Naive thymus-derived CD8-positive, alpha-beta T cell (primary cell): ENCODE measurements around the gene TTLL9. TPM values are rescaled to one million over a fixed set of nuclear protein-coding genes. Genes with fewer than 3 reads are reported as not detected.
A peak's percentile ranks its signal among the peaks of the same experiment; 100 is the strongest.

Source experiments
- ATAC-seq, 2 donors: fragments of 150-1000 bp; cut with Tn5 transposase in 1 of 2; sonication (Bioruptor Pico), chemical (Tn5 transposase) in 1 of 2; 1 replicate in 1 of 2; 2 replicates in 1 of 2; pipeline ENCODE4 v1.10.0; 2021; ENCODE audit warnings: mild to moderate bottlenecking in 2 of 2, moderate library complexity in 2 of 2
- POLR2A ChIA-PET: fragments of 350-600 bp; sonication (Branson Sonifier 250); formaldehyde crosslinking; loops from one replicate; lab custom pipeline; 2021; ENCODE audit warnings: antibody characterized with exemption; lab: Charles Lee
- DNase-seq, 10 donors: peaks; one replicate each; pipeline versions ENCODE4 v3.0.0 to v3.0.0-alpha.2; 2020 to 2022
- H3K27ac Mint-ChIP-seq, 10 donors: one replicate each; pipeline ENCODE4 v1.8.0; 2020 to 2022; ENCODE audit warnings: mild to moderate bottlenecking in 10 of 10, mixed read lengths in 10 of 10, moderate library complexity in 4 of 10, inconsistent platforms in 1 of 10
- H3K27me3 Mint-ChIP-seq, 5 donors: one replicate each; pipeline ENCODE4 v1.8.0; 2021 to 2022; ENCODE audit warnings: mixed read lengths in 5 of 5
- H3K36me3 Mint-ChIP-seq, 3 donors: one replicate each; pipeline ENCODE4 v1.8.0; 2020 to 2022; ENCODE audit warnings: mixed read lengths in 3 of 3, mild to moderate bottlenecking in 2 of 3, inconsistent platforms in 1 of 3
- H3K4me1 Mint-ChIP-seq, 4 donors: one replicate each; pipeline ENCODE4 v1.8.0; 2021 to 2022; ENCODE audit warnings: mixed read lengths in 4 of 4
- H3K4me3 Mint-ChIP-seq, 10 donors: one replicate each; pipeline ENCODE4 v1.8.0; 2020 to 2022; ENCODE audit warnings: mild to moderate bottlenecking in 10 of 10, mixed read lengths in 10 of 10, moderate library complexity in 6 of 10, inconsistent platforms in 1 of 10
- H3K9me3 Mint-ChIP-seq, 9 donors: one replicate each; pipeline ENCODE4 v1.8.0; 2020 to 2022; ENCODE audit warnings: mixed read lengths in 9 of 9, mild to moderate bottlenecking in 3 of 9, inconsistent platforms in 1 of 9, moderate library complexity in 1 of 9
- polyA plus RNA-seq, 3 donors: library from polyadenylated mRNA; unstranded; fragments of 300-500 nt; fragmentation: Illumina TruSeq; gene quantifications; one replicate each; pipeline ENCODE4 v1.2.3, GENCODE V29; 2021
- total RNA-seq, 8 experiments: library from RNA in 2 of 8; stranded (reverse) in 2 of 8; gene quantifications; one replicate each; pipeline ENCODE4 v1.2.3 and lab custom pipeline; 2021 to 2026

The TTLL9 gene
- total and polyA plus RNA-seq, 5 experiments from 2014 or later = not detected

- ATAC-seq (no peak), DNase-seq (no peak)
- Mint-ChIP-seq H3K9me3 (no peaks in the 10 kb centered on the region), H3K4me1 (peaks cover 0 to 7% (median 2%) of the 10 kb centered on the region in 4 donors), H3K27ac (peak overlapping the region in 1 of 10 donors; percentile 61), H3K4me3 (no peak overlapping the region), H3K27me3 (no peaks in the 10 kb centered on the region), H3K36me3 (no peaks in the 10 kb centered on the region)
- POLR2A ChIA-PET = no interaction called here
These were observed 39.2 kb upstream of the TTLL9 start for GRCh38 chr20:31831211-31831610.

DNA sequence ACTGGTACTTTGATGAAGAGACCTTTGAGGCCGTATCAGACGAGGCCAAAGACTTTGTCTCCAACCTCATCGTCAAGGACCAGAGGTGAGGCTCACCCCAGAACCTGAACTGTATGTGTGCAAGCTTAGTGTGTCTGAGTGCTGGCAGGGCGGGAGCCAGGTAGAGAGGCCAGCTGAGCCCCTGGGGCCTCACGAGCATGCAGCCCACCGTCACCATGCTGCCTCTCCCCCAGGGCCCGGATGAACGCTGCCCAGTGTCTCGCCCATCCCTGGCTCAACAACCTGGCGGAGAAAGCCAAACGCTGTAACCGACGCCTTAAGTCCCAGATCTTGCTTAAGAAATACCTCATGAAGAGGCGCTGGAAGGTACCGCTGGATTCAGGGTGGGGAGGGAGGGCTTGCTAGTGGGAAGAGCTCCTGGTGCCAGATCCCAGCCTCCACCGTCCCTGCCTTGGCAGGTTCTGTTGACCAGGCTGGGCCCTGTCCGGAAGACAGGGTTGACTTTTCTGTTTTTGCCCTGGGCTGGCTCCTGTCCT, 38.6 kb upstream of the TTLL9 start:
- POLR2A ChIA-PET = no interaction called here
- Mint-ChIP-seq H3K4me3 (no peak overlapping the region), H3K27me3 (no peaks in the 10 kb centered on the region), H3K9me3 (no peaks in the 10 kb centered on the region), H3K27ac (no peak overlapping the region), H3K36me3 (no peaks in the 10 kb centered on the region), H3K4me1 (peaks cover 0 to 11% (median 4%) of the 10 kb centered on the region in 4 donors)
- DNase-seq (no peak), ATAC-seq (no peak)

GRCh38 chr20:31833130-31833930, 37.1 kb upstream of the TTLL9 start:
- H3K27ac Mint-ChIP-seq = peak overlapping the region in 2 of 10 donors; percentile 4 to 24
- no peaks in the 10 kb centered on the region for H3K36me3 Mint-ChIP-seq
- ATAC-seq (peak in 1 of 2 donors; percentile 44), DNase-seq (peak in 8 of 10 donors; percentile 7 to 52 (median 33))
- H3K4me3 Mint-ChIP-seq = no peak overlapping the region
- H3K9me3 Mint-ChIP-seq = no peaks in the 10 kb centered on the region
- POLR2A ChIA-PET = no interaction called here
- peaks cover 0 to 11% (median 4%) of the 10 kb centered on the region in 4 donors for H3K4me1 Mint-ChIP-seq
- H3K27me3 Mint-ChIP-seq = no peaks in the 10 kb centered on the region

DNA sequence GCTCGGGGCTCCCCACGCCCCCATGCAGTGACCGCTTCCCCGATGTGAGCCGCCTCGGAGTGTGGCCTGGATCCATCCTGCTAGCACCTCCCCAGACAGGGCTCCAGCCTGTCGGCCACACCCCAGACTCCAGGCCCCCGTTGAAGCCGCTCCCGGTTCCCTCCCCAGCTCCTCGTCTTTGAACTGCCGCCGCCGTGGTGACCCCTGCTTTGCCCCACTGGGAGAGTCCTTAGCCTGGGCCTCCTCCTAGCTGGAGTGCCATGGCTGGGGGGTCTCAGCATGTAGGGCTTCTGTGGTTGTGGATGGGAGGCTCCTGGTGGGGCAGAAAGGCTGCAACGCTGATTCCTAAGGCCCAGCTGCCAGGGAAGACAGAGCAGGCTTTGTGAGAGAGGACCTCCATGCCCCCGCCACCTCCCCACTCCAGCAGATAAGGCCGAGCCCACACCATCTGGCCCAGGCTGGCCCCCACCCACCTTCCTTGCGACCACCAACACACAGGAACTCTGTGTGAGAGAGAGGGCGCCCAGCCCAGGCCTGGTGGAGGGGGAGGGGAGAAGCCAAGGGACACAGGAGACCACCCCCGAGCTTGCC, 36.4 kb upstream of the TTLL9 start:
- Mint-ChIP-seq H3K27ac (no peak overlapping the region), H3K9me3 (no peaks in the 10 kb centered on the region), H3K36me3 (no peaks in the 10 kb centered on the region), H3K27me3 (no peaks in the 10 kb centered on the region), H3K4me3 (no peak overlapping the region), H3K4me1 (peaks cover 0 to 11% (median 4%) of the 10 kb centered on the region in 4 donors)
- DNase-seq = no peak
- ATAC-seq = no peak
- POLR2A ChIA-PET = no interaction called here

GRCh38 chr20:31835554-31835953, 34.9 kb upstream of the TTLL9 start:
- no peaks in the 10 kb centered on the region for H3K27me3 Mint-ChIP-seq
- no peak overlapping the region for H3K4me3 Mint-ChIP-seq
- H3K9me3 Mint-ChIP-seq = no peaks in the 10 kb centered on the region
- H3K4me1 Mint-ChIP-seq = peaks cover 0 to 11% (median 4%) of the 10 kb centered on the region in 4 donors
- no peak overlapping the region for H3K27ac Mint-ChIP-seq
- ATAC-seq = no peak
- H3K36me3 Mint-ChIP-seq = no peaks in the 10 kb centered on the region
- no peak for DNase-seq
- POLR2A ChIA-PET = no interaction called here

DNA sequence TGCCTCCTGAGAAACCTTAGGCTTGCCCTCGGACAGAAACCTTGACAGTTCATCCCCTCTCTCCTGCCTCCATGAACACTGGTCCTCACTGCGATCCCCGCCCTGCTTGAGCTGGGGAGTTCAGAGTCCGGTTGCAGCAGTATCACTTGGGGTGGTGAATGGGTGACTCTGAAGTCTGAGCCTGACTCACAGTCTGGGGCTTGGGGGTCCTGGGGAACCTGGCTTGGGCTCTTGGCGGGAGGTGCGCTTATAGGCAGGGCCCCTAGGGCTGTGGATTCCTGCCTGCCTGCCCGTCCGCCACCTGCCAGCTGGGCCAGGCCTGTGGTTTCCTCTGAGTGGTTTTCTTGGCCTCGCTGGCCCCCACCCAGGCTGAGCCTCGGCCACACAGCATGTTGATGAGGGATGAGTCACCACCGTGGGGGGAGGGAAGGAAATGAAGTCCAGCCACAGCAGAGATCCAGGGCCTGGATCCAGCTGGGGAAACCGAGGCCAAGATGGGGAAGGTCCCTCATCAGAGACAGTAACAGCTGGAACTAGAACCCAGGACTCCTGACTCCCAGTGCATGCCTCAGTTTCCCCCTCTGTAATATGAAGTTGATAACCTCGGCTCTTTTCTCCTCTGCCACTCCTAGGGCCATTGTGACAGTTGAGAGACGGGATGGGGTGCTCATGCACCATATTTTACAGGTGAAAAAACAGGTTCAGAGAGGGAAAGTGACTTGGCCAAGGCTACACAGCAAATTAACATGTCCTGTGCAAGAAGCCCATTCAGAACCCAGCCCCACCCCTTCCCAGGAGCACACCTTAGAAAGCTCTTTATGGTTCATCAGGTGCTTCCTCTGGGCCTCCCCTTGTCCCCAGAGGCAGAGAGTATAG, 34.2 kb upstream of the TTLL9 start:
- Mint-ChIP-seq H3K4me3 (no peak overlapping the region), H3K27ac (no peak overlapping the region), H3K9me3 (no peaks in the 10 kb centered on the region), H3K36me3 (no peaks in the 10 kb centered on the region), H3K4me1 (peaks cover 0 to 11% (median 4%) of the 10 kb centered on the region in 4 donors), H3K27me3 (no peaks in the 10 kb centered on the region)
- POLR2A ChIA-PET = no interaction called here
- DNase-seq (peak in 1 of 10 donors; percentile 17), ATAC-seq (no peak)

GRCh38 chr20:31836853-31837608, 33.4 kb upstream of the TTLL9 start:
- H3K4me3 Mint-ChIP-seq = no peak overlapping the region
- H3K4me1 Mint-ChIP-seq = peaks cover 0 to 11% (median 4%) of the 10 kb centered on the region in 4 donors
- H3K9me3 Mint-ChIP-seq = no peaks in the 10 kb centered on the region
- DNase-seq = no peak
- POLR2A ChIA-PET = no interaction called here
- H3K27ac Mint-ChIP-seq = no peak overlapping the region
- H3K27me3 Mint-ChIP-seq = no peaks in the 10 kb centered on the region
- no peaks in the 10 kb centered on the region for H3K36me3 Mint-ChIP-seq
- ATAC-seq = no peak

GRCh38 chr20:31837896-31838397, 32.5 kb upstream of the TTLL9 start:
- no peak for DNase-seq
- no peak for ATAC-seq
- POLR2A ChIA-PET = no interaction called here
- H3K4me1 Mint-ChIP-seq = peaks cover 0 to 11% (median 4%) of the 10 kb centered on the region in 4 donors
- H3K27me3 Mint-ChIP-seq = no peaks in the 10 kb centered on the region
- H3K36me3 Mint-ChIP-seq = no peaks in the 10 kb centered on the region
- no peaks in the 10 kb centered on the region for H3K9me3 Mint-ChIP-seq
- no peak overlapping the region for H3K4me3 Mint-ChIP-seq
- no peak overlapping the region for H3K27ac Mint-ChIP-seq

DNA sequence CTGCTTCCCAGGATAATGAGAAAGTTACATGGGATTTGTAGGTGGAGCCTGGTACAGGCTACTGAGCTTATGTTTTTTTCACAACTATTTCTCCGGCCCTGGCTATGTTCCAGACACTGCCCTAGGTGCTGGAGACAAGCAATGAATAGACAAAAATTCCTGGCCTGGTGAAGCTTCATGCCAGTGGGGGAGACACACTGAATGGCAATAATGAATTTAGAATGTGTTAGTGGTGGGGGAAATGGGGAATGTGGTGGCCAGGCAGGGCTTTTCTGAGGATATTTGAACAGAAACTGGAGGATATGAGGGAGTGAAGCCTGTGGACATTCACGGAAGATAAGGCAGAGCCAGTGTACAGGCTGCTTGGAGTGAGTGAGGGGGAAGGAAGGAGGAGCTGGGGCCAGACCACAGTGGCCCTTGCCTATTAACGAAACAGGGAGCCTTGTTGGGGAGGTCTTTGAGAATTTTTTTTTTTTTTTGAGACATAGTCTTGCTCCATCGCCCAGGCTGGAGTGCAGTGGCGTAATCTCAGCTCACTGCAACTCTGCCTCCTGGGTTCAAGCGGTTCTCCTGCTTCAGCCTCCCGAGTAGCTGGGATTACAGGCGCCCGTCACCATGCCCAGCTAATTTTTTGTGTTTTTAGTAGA, 31.7 kb upstream of the TTLL9 start:
- no peak for DNase-seq
- POLR2A ChIA-PET = no interaction called here
- Mint-ChIP-seq H3K4me3 (no peak overlapping the region), H3K27me3 (no peaks in the 10 kb centered on the region), H3K9me3 (no peaks in the 10 kb centered on the region), H3K36me3 (no peaks in the 10 kb centered on the region), H3K4me1 (peaks cover 0 to 9% (median 4%) of the 10 kb centered on the region in 4 donors), H3K27ac (no peak overlapping the region)
- ATAC-seq = no peak

- Mint-ChIP-seq H3K9me3 (no peaks in the 10 kb centered on the region), H3K4me1 (peaks cover 0 to 9% (median 4%) of the 10 kb centered on the region in 4 donors)
These were observed 30.5 kb upstream of the TTLL9 start for GRCh38 chr20:31839782-31840487.

More at GRCh38 chr20:31839782-31840487, 30.5 kb upstream of the TTLL9 start:
- no peak overlapping the region for H3K27ac Mint-ChIP-seq
- ATAC-seq (no peak), DNase-seq (no peak)
- H3K36me3 Mint-ChIP-seq = no peaks in the 10 kb centered on the region
- no peaks in the 10 kb centered on the region for H3K27me3 Mint-ChIP-seq
- no peak overlapping the region for H3K4me3 Mint-ChIP-seq
- POLR2A ChIA-PET = no interaction called here
